Measurements from ENCODE around the gene MGMT.

Gene MGMT

DNA sequence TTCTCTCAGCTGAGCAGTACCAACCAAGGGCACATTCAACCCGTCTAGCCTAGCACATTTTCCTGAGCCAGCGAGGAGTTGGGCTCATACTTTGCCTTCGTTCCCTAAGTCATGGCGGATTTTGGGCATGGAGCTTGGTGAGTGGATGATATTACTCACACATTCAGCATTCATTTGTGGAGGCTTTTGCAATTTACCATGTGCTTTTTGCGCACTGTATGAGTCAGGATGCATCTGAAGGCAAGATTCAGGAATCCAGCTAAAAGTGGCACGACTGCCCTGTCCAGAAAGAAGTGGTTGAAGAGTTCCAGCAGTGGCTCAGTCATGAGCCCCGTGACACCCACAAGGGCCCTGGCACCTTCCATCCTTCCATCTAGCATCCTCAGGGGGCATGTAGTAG is 24.2 kb upstream of the MGMT start:
- TF ChIP-seq CTCF (IDR thresholded peaks at IDR 0.05; ENCODE audit: control insufficient read depth, extremely low read depth, insufficient read depth) = no peak
- no peak overlapping the region for H3K4me3 ChIP-seq (ENCODE audit: low read depth, low read length)
- no peak for DNase-seq (ENCODE audit: low read depth)

DNA sequence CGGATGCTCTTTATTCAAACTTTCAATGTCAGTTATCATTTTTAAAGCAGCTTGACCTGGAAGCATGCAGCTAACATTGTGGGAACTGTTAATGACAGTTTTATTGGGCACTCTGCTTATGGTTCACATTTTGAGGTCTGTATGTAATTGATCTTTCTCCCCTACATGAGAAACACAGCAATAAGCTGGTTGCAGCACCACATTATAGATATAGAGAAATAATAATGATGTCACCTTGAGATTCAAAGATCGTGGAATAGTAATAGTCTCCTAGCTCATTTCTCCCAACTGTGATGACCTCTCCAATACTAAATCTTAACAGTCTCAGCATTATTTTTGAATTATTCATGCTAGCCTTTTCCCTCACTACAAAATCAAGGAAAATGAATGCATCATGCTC is 22.7 kb upstream of the MGMT start:
- no peak for TF ChIP-seq CTCF (IDR thresholded peaks at IDR 0.05; ENCODE audit: control insufficient read depth, extremely low read depth, insufficient read depth)
- no peak overlapping the region for H3K4me3 ChIP-seq (ENCODE audit: low read depth, low read length)
- no peak for DNase-seq (ENCODE audit: low read depth)

GRCh38 chr10:129445436-129446182 is 21.4 kb upstream of the MGMT start:
- no peak overlapping the region for H3K4me3 ChIP-seq (ENCODE audit: low read depth, low read length)
- no peak for DNase-seq (ENCODE audit: low read depth)
- no peak for TF ChIP-seq CTCF (IDR thresholded peaks at IDR 0.05; ENCODE audit: control insufficient read depth, extremely low read depth, insufficient read depth)

GRCh38 chr10:129446183-129446581 is 20.9 kb upstream of the MGMT start:
- DNase-seq (ENCODE audit: low read depth) = no peak
- no peak for TF ChIP-seq CTCF (IDR thresholded peaks at IDR 0.05; ENCODE audit: control insufficient read depth, extremely low read depth, insufficient read depth)
- H3K4me3 ChIP-seq (ENCODE audit: low read depth, low read length) = no peak overlapping the region

DNA sequence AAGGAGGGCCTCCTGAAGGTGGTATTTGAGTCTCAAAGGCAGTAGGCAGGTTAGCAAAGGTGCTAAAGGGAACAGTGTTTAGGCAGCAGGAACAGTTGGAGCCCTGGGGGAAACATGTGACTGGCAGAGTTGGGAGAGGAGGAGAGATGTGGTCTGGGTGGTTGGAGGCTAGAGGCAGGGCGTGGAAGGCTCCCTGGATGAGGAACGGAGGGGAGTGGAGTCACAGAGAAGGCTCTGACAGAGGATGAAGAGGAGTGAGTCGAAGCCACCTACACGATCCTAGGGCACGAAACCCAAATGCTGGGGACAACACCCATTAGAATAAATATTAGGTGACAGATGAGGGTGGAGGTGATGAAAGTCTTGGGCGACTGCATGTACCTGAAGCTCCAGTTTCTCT is 19.6 kb upstream of the MGMT start:
- no peak overlapping the region for H3K4me3 ChIP-seq (ENCODE audit: low read depth, low read length)
- no peak for DNase-seq (ENCODE audit: low read depth)
- TF ChIP-seq CTCF (IDR thresholded peaks at IDR 0.05; ENCODE audit: control insufficient read depth, extremely low read depth, insufficient read depth) = no peak

GRCh38 chr10:129448086-129448485 is 19.0 kb upstream of the MGMT start:
- no peak overlapping the region for H3K4me3 ChIP-seq (ENCODE audit: low read depth, low read length)
- DNase-seq (ENCODE audit: low read depth) = no peak
- TF ChIP-seq CTCF (IDR thresholded peaks at IDR 0.05; ENCODE audit: control insufficient read depth, extremely low read depth, insufficient read depth) = no peak

- no peak overlapping the region for H3K4me3 ChIP-seq (ENCODE audit: low read depth, low read length)
- TF ChIP-seq CTCF (IDR thresholded peaks at IDR 0.05; ENCODE audit: control insufficient read depth, extremely low read depth, insufficient read depth) = no peak
- DNase-seq (ENCODE audit: low read depth) = no peak
These were observed 18.5 kb upstream of the MGMT start for GRCh38 chr10:129448539-129448938.
